PFSK-1 (cell line): ENCODE data around the gene DOCK8.

ENCODE experiments used
- POLR2AphosphoS5 ChIP-seq: IDR thresholded peaks from 2 replicates; pipeline ENCODE4 v1.6.1; 2012; ENCODE audit warnings: low read depth, mild to moderate bottlenecking, control low read depth, low read length, moderate library complexity
- REST ChIP-seq, 2 experiments: IDR thresholded peaks; 2 replicates each; pipeline versions ENCODE4 v1.6.1 to v1.8.0; 2011 to 2012; ENCODE audit warnings: low read depth in 2 of 2, low read length in 2 of 2, control low read depth in 1 of 2, inconsistent platforms in 1 of 2, mild to moderate bottlenecking in 1 of 2, moderate library complexity in 1 of 2; ENCODE audit not compliant: insufficient read depth in 1 of 2
- TAF1 ChIP-seq: IDR thresholded peaks from 2 replicates; pipeline ENCODE4 v1.6.1; 2012; ENCODE audit warnings: low read length, control low read depth, borderline replicate concordance; ENCODE audit not compliant: insufficient read depth

GRCh38 chr9:378263-378662, 163.6 kb downstream of the DOCK8 start:
- TF ChIP-seq REST (IDR thresholded peaks at IDR 0.05; ENCODE audit: insufficient read depth in 1 of 2, low read depth in 2 of 2, low read length in 2 of 2) (no peak), TAF1 (no peak), POLR2AphosphoS5 (no peak)
